ENCODE results near the gene ACSL5.
"Not testable (repeated sequence)": the region's sequence is repeated elsewhere in the genome, so short reads cannot be mapped to it uniquely, and the experiment has no call there.

ACSL5 gene

GRCh38 chr10:112393341-112393740 is 19.4 kb downstream of the ACSL5 start:
- no peak for DNase-seq (ENCODE audit: extremely low read depth, low read depth)
- no peak overlapping the region for H3K4me3 ChIP-seq (replicated peaks; ENCODE audit: low read depth, low read length)
- TF ChIP-seq CTCF (IDR thresholded peaks at IDR 0.05; ENCODE audit: low read depth, low read length, missing control alignments) = no peak

- H3K4me3 ChIP-seq (replicated peaks; ENCODE audit: low read depth, low read length) = no peak overlapping the region
- TF ChIP-seq CTCF (IDR thresholded peaks at IDR 0.05; ENCODE audit: low read depth, low read length, missing control alignments) = no peak
- no peak for DNase-seq (ENCODE audit: extremely low read depth, low read depth)
Observed at GRCh38 chr10:112393827-112394226, 19.9 kb downstream of the ACSL5 start.

GRCh38 chr10:112394475-112394875 is 20.6 kb downstream of the ACSL5 start:
- no peak for DNase-seq (ENCODE audit: extremely low read depth, low read depth)
- no peak for TF ChIP-seq CTCF (IDR thresholded peaks at IDR 0.05; ENCODE audit: low read depth, low read length, missing control alignments)

GRCh38 chr10:112395809-112396530 is 22.1 kb downstream of the ACSL5 start:
- no peak for TF ChIP-seq CTCF (IDR thresholded peaks at IDR 0.05; ENCODE audit: low read depth, low read length, missing control alignments)
- no peak overlapping the region for H3K4me3 ChIP-seq (replicated peaks; ENCODE audit: low read depth, low read length)
- DNase-seq (ENCODE audit: extremely low read depth, low read depth) = no peak

More at GRCh38 chr10:112394475-112394875, 20.6 kb downstream of the ACSL5 start:
- no peak overlapping the region for H3K4me3 ChIP-seq (replicated peaks; ENCODE audit: low read depth, low read length)

- DNase-seq (ENCODE audit: extremely low read depth, low read depth) = no peak
- H3K4me3 ChIP-seq (replicated peaks; ENCODE audit: low read depth, low read length) = no peak overlapping the region
- TF ChIP-seq CTCF (IDR thresholded peaks at IDR 0.05; ENCODE audit: low read depth, low read length, missing control alignments) = no peak
Observed at GRCh38 chr10:112397592-112397991, 23.7 kb downstream of the ACSL5 start.

- no peak overlapping the region for H3K4me3 ChIP-seq (replicated peaks; ENCODE audit: low read depth, low read length)
- no peak for TF ChIP-seq CTCF (IDR thresholded peaks at IDR 0.05; ENCODE audit: low read depth, low read length, missing control alignments)
- no peak for DNase-seq (ENCODE audit: extremely low read depth, low read depth)
Observed at GRCh38 chr10:112402917-112403316, 29.0 kb downstream of the ACSL5 start.

- no peak overlapping the region for H3K4me3 ChIP-seq (replicated peaks; ENCODE audit: low read depth, low read length)
- DNase-seq (ENCODE audit: extremely low read depth, low read depth) = no peak
- no peak for TF ChIP-seq CTCF (IDR thresholded peaks at IDR 0.05; ENCODE audit: low read depth, low read length, missing control alignments)
Observed at GRCh38 chr10:112404617-112405016, 30.7 kb downstream of the ACSL5 start.

- DNase-seq (ENCODE audit: extremely low read depth, low read depth); H3K4me3 ChIP-seq (replicated peaks; ENCODE audit: low read depth, low read length): not testable (repeated sequence)
Observed at GRCh38 chr10:112406806-112407205, 32.9 kb downstream of the ACSL5 start.
